Muscle of leg (tissue), 11 donors: ENCODE data around the gene PSKH1. TPM values are rescaled to one million over a fixed set of nuclear protein-coding genes. Genes with fewer than 3 reads are reported as not detected.
A peak's percentile ranks its signal among the peaks of the same experiment; 100 is the strongest.
"Not testable (repeated sequence)": the region's sequence is repeated elsewhere in the genome, so short reads cannot be mapped to it uniquely, and the experiment has no call there.

Experiments
- DNase-seq: peaks from one replicate; pipeline ENCODE4 v3.0.0; 2013
- H3K27ac ChIP-seq: one replicate; pipeline ENCODE4 v1.5.1; 2013; ENCODE audit warnings: mild to moderate bottlenecking, low read length, control low read depth
- H3K27me3 ChIP-seq: one replicate; pipeline ENCODE4 v1.6.1; 2013; ENCODE audit warnings: low read length; ENCODE audit not compliant: control insufficient read depth, insufficient read depth
- H3K36me3 ChIP-seq: one replicate; pipeline ENCODE4 v1.6.1; 2013; ENCODE audit warnings: low read length; ENCODE audit not compliant: control insufficient read depth, insufficient read depth
- H3K4me1 ChIP-seq: one replicate; pipeline ENCODE4 v1.6.1; 2013; ENCODE audit warnings: low read length; ENCODE audit not compliant: control insufficient read depth, insufficient read depth
- H3K4me3 ChIP-seq: one replicate; pipeline ENCODE4 v1.5.1; 2013; ENCODE audit warnings: low read length, control low read depth
- H3K9me3 ChIP-seq: replicated peaks from 2 replicates; pipeline ENCODE4 v1.6.1; 2013; ENCODE audit warnings: low read depth, low read length; ENCODE audit not compliant: control insufficient read depth
- WGBS: methylation state at CpG from one replicate; pipeline ENCODE4 v1.1.5; 2013; ENCODE audit warnings: missing lambda C conversion rate; ENCODE audit not compliant: insufficient coverage; 5-methylcytosine and 5-hydroxymethylcytosine counted together
- polyA plus RNA-seq, 8 donors: library from polyadenylated mRNA; unstranded; fragments of 120-200 nt; gene quantifications; one replicate each; pipeline versions ENCODE4 v1.2.1 to v1.2.3, GENCODE V29; 2013; ENCODE audit warnings: inconsistent platforms in 1 of 8, low replicate concordance in 1 of 8; ENCODE audit not compliant: insufficient read length in 8 of 8, insufficient read depth in 1 of 8
- total RNA-seq: library from RNA; stranded (reverse); fragments of 120-200 nt; gene quantifications from one replicate; pipeline ENCODE4 v1.2.4, GENCODE V29; 2013

PSKH1 gene
- total and polyA plus RNA-seq, 9 donors, result 8.6 to 26.1 (median 23.9) TPM

DNA sequence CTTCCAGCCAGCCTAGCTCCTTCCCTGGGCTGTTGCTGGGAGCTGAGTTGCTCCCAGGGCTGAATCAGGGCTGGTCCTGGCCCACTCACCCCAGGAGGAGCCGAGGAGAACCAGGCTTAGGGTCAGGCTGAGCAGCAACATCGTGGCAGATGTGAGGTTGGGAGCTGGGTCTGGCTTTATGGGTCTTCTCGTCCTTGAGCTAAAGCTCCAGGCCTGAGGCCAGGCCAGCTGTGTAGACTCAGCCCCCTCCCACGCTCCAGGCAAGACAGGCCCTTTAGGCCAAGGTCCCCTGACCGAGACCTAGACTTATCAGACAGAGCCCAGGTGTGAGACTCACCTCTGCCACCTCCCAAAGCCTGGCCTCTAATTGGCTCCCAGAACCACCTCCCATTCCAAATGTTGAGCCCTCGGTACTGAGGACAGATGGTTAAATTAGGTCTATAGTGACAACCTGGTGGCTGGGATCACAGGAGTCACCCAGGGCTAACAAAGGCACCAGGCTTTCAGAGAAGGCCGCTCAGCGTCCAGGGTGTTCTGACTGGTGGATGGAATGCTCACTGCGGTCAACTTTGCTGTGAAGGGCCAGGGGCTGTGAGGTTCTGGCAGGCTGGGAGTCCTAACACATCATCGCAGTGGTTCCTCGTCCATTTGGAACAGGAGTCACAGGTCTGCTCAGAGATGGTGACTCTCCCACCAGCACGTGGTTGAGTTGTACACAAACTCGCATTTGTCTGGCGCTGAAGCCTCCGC lies 38.8 kb downstream of the PSKH1 start, which contains the start of gene CTRL:
Gene CTRL, minus strand, starts transcription at position 151 of the 750 bp plus-strand sequence. Its CDS starts 10 bp downstream, at position 141.
- Histone ChIP-seq H3K36me3 (peaks cover 62% of the 10 kb centered on the region), H3K27ac (no peak within 1 kb of the TSS), H3K4me3 (no peak within 1 kb of the TSS), H3K4me1 (peaks cover 24% of the 10 kb centered on the region), H3K27me3 (no peaks in the 10 kb centered on the region), H3K9me3 (no peaks in the 10 kb centered on the region)
- DNase-seq, result peak; percentile 14
- 71% methylated on average over 11 of the region's 15 CpGs for WGBS

DNA sequence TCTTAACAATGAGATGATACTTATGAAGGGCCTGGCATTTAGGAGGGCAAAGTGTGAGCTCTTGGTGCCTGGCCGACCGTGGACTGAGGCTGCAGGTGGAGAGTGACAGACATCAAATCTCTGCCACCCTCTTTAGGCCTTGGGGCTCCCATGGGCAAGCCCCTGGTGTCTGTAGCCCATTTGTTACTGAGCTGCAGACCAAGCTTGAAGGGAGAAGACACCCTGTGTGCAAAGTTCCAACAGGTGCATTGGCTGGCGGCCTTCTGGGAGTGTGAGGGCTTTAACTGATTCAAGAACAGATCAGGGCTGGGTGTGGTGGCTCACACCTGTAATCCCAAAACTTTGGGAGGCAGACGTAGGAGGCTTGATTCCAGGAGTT lies 39.4 kb downstream of the PSKH1 start:
- H3K27me3 ChIP-seq, result no peaks in the 10 kb centered on the region
- H3K4me1 ChIP-seq, result peaks cover 28% of the 10 kb centered on the region
- no peak overlapping the region for H3K27ac ChIP-seq
- no peaks in the 10 kb centered on the region for H3K9me3 ChIP-seq
- DNase-seq, result peak; percentile 15
- peaks cover 56% of the 10 kb centered on the region for H3K36me3 ChIP-seq
- WGBS, result 95% methylated on average over 3 of the region's 4 CpGs
- H3K4me3 ChIP-seq, result no peak overlapping the region

DNA sequence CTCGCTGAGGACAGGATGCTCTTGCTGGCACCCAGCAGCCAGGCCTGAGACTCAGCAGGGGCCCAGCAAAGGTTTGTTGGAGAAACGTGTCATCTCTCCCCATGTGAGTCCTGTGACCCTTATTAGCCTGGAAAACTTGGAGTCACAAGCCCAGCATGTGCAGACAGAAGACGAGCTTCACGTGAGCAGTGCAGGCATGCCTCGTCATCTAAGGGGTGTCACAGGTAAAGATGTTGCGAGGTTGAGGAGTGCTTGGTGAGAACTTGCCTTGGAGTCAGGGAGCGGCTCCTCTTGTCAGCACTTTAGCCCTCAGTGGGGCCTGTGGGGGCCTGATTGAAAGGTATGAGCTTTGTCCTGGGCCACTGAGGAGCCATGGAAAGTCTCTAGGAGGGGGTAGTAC lies 40.8 kb downstream of the PSKH1 start:
- H3K27ac ChIP-seq, result no peak overlapping the region
- H3K4me1 ChIP-seq, result peaks cover 24% of the 10 kb centered on the region
- DNase-seq, result peak; percentile 7
- 77% methylated on average over 7 of the region's 7 CpGs for WGBS
- H3K9me3 ChIP-seq, result no peaks in the 10 kb centered on the region
- no peaks in the 10 kb centered on the region for H3K27me3 ChIP-seq
- H3K4me3 ChIP-seq, result no peak overlapping the region
- peaks cover 44% of the 10 kb centered on the region for H3K36me3 ChIP-seq

DNA sequence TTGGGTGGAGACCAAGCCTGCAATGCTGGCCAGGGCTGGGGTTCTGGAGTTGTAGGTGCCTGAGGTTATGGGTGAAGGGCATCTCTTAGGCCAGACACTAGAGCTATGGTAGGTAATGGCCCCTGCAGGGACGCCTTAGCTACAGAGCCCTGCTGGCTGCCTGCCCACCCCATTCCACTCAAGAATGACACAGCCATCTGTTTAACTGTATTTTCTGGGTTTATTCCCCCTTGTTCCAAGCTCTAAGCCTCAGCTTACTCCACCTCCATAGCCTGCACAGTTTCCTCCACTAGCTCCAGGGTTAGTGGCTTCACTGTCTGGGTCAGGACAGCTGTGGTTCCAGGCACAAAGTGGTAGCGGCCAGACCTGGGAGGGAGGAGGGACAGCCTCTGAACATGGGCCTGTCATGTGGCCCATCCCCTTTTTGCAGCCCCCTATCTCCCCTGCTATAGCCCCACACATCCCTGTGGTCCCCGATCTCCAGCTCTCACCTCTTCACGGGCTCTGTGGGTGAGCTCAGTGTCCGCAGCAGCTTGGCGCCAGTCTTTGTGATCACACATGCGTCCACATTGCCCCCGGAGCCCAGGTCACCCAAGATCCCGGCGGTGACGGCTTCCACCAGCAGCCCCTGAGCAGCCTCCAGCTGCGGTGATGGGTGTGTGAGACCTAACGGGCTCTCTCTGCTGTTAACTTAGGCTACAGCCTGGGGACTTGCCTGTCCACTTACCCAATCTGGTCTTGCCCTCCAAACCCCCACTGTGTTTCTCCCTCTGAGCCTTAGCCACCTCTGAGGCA lies 41.4 kb downstream of the PSKH1 start:
- Histone ChIP-seq H3K9me3 (no peaks in the 10 kb centered on the region), H3K4me3 (peak overlapping the region; percentile 87), H3K27me3 (no peaks in the 10 kb centered on the region), H3K4me1 (peaks cover 24% of the 10 kb centered on the region), H3K36me3 (peaks cover 41% of the 10 kb centered on the region), H3K27ac (peak overlapping the region; percentile 45)
- 34% methylated on average over 12 of the region's 13 CpGs for WGBS
- DNase-seq, result no peak

DNA sequence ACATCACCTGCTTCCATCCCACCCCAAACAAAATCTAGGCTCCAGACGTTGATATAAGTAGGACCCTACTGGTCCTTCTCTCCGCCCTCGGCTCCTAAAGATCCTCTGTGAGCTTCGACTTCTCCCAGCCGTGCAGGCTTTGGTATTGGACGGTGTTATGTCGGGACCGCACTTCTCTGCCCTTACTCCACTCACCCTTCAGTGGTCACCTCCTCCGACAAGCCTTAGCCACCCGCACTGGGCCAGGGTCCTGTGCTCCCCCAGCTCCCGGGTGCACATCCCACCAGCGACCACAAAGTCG lies 42.0 kb downstream of the PSKH1 start:
- peaks cover 24% of the 10 kb centered on the region for H3K4me1 ChIP-seq
- 7% methylated on average over 12 of the region's 13 CpGs for WGBS
- no peaks in the 10 kb centered on the region for H3K9me3 ChIP-seq
- H3K27me3 ChIP-seq, result no peaks in the 10 kb centered on the region
- DNase-seq, result no peak
- H3K36me3 ChIP-seq, result peaks cover 40% of the 10 kb centered on the region
- H3K4me3 ChIP-seq, result peak overlapping the region; percentile 87
- H3K27ac ChIP-seq, result peak overlapping the region; percentile 45

DNA sequence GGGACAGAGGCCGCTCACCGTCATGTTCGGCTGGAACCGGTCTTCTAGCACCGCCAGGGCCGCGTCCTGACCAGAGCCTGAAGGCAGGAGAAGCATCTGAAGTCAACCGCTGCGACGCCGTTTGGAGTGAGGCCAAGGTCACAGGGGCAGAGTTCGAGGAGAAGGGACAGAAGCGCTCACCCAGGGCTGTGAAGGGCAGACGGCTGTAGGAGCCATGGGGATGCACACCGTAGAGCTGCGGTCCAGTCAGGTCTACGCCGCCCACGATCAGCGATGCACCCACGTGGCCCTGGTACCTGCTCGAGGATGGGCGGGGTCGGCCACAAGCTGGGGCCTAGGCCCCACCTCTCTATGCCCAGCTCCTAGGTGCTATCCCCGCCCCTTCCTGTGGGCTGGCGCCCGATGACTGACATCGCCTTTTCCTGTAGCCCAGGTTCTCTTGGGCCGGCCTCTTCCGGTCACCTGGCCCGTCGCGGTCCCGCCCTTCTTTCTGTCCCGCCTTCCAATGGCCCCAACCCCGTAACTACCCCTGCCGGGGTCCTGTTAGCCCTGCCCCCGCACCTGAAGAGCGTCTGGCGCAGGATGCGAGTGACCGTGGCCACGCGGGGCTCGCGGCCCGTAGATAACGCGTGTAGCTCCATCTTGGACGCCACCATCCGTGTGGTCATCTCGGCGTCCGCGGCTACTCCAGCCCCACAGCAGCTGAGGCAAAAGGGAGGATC lies 42.5 kb downstream of the PSKH1 start:
- DNase-seq, result peak; percentile 98
- H3K27ac ChIP-seq, result peak overlapping the region; percentile 97
- H3K27me3 ChIP-seq, result no peaks in the 10 kb centered on the region
- WGBS, result 1% methylated on average over 55 of the region's 55 CpGs
- no peaks in the 10 kb centered on the region for H3K9me3 ChIP-seq
- peaks cover 24% of the 10 kb centered on the region for H3K4me1 ChIP-seq
- peak overlapping the region; percentile 87 for H3K4me3 ChIP-seq
- H3K36me3 ChIP-seq, result peaks cover 35% of the 10 kb centered on the region

- Histone ChIP-seq H3K4me1 (peaks cover 24% of the 10 kb centered on the region), H3K9me3 (no peaks in the 10 kb centered on the region), H3K27me3 (no peaks in the 10 kb centered on the region), H3K27ac (peak within 1 kb of the TSS; percentile 97), H3K36me3 (peaks cover 33% of the 10 kb centered on the region), H3K4me3 (peak within 1 kb of the TSS; percentile 87)
- 0% methylated on average over 39 of the region's 54 CpGs for WGBS
- DNase-seq, result peak; percentile 69
Observed at GRCh38 chr16:67936124-67936879, 43.2 kb downstream of the PSKH1 start, which contains the start of gene PSMB10. PSMB10 (minus strand) TSS chr16:67936850; CDS start chr16:67936749, 101 bp downstream.

GRCh38 chr16:67936880-67937605 lies 44.0 kb downstream of the PSKH1 start:
- H3K27me3 ChIP-seq, result no peaks in the 10 kb centered on the region
- H3K4me1 ChIP-seq, result peaks cover 24% of the 10 kb centered on the region
- WGBS, result 58% methylated on average over 5 of the region's 6 CpGs
- no peaks in the 10 kb centered on the region for H3K9me3 ChIP-seq
- DNase-seq, result peak; percentile 88
- peaks cover 37% of the 10 kb centered on the region for H3K36me3 ChIP-seq
- H3K4me3 ChIP-seq, result peak overlapping the region; percentile 87
- peak overlapping the region; percentile 97 for H3K27ac ChIP-seq

DNA sequence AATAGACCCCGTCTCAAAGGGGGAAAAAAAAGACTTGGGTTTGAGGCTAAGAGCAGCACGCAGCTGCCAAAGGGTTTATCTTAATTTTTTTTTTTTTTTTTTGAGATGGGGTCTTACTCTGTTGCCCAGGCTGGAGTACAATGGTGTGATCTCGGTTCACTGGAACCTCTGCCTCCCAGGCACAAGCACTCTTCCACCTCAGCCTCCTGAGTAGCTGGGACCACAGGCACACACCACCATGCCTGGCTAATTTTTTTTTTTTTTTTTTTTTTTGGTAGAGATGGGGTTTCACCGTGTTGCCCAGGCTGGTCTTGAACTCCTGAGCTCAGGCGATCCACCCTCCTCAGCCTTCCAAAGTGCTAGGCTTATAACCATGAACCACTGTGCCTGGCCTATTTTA lies 44.7 kb downstream of the PSKH1 start:
- DNase-seq, H3K4me3 ChIP-seq, H3K27ac ChIP-seq, H3K27me3 ChIP-seq, H3K9me3 ChIP-seq: not testable (repeated sequence)
- Histone ChIP-seq H3K4me1 (peaks cover 24% of the 10 kb centered on the region), H3K36me3 (peaks cover 39% of the 10 kb centered on the region)
- WGBS, result no CpG with 5 or more reads among the region's 5 CpGs
